Suprapubic skin (tissue), 4 donors: Measurements from ENCODE around the gene NELL1. TPM values are rescaled to one million over a fixed set of nuclear protein-coding genes. Genes with fewer than 3 reads are reported as not detected.

Source experiments
- DNase-seq, 2 donors: peaks; one replicate each; pipeline ENCODE4 v3.0.0-alpha.2; 2019; ENCODE audit warnings: low spot score in 2 of 2
- H3K27ac ChIP-seq: fragments of 200-600 bp; sonication (generic); one replicate; pipeline ENCODE4 v1.5.1; 2019
- H3K27me3 ChIP-seq: fragments of 200-600 bp; sonication (generic); one replicate; pipeline ENCODE4 v1.5.1; 2019
- H3K36me3 ChIP-seq: fragments of 200-600 bp; sonication (generic); one replicate; pipeline ENCODE4 v1.5.1; 2019
- H3K4me1 ChIP-seq: fragments of 200-600 bp; sonication (generic); one replicate; pipeline ENCODE4 v1.5.1; 2019
- H3K4me3 ChIP-seq: fragments of 200-600 bp; sonication (generic); one replicate; pipeline ENCODE4 v1.5.1; 2019; ENCODE audit warnings: mild to moderate bottlenecking
- H3K9me3 ChIP-seq: fragments of 200-600 bp; sonication (generic); one replicate; pipeline ENCODE4 v1.5.1; 2019
- EP300 ChIP-seq: sonication (generic); formaldehyde crosslinking; IDR thresholded peaks from one replicate; pipeline ENCODE4 v1.6.1; 2017; ENCODE audit warnings: antibody characterized with exemption
- POLR2A ChIP-seq, 2 donors: fragments of 450-650 bp; IDR thresholded peaks; one replicate each; pipeline ENCODE4 v1.6.1; 2017; ENCODE audit warnings: antibody characterized with exemption in 2 of 2, mild to moderate bottlenecking in 2 of 2, moderate library complexity in 2 of 2
- POLR2AphosphoS5 ChIP-seq, 3 donors: sonication (generic); formaldehyde crosslinking; IDR thresholded peaks; one replicate each; pipeline ENCODE4 v1.6.1; 2017; ENCODE audit warnings: antibody characterized with exemption in 3 of 3
- WGBS: methylation state at CpG from one replicate; pipeline ENCODE4 v1.1.5; 2018; 5-methylcytosine and 5-hydroxymethylcytosine counted together
- total RNA-seq, 4 donors: library from RNA; depleted of rRNA; stranded (reverse); fragments of >200 nt; gene quantifications; one replicate each; pipeline ENCODE4 v1.1.0, GENCODE V29; 2016
- TF ChIP-seq, protein P1 (sequence below), 2 donors: fragments of 200-600 bp in 1 of 2; fragments of 450-650 bp in 1 of 2; sonication (generic) in 1 of 2; IDR thresholded peaks; one replicate each; pipeline ENCODE4 v1.5.1; 2016 to 2019; ENCODE audit warnings: antibody characterized with exemption in 2 of 2, mild to moderate bottlenecking in 1 of 2, moderate library complexity in 1 of 2

NELL1 gene
- total RNA-seq, 4 donors from 2014 or later: 0.18 to 3.9 TPM; not detected in 2

DNA sequence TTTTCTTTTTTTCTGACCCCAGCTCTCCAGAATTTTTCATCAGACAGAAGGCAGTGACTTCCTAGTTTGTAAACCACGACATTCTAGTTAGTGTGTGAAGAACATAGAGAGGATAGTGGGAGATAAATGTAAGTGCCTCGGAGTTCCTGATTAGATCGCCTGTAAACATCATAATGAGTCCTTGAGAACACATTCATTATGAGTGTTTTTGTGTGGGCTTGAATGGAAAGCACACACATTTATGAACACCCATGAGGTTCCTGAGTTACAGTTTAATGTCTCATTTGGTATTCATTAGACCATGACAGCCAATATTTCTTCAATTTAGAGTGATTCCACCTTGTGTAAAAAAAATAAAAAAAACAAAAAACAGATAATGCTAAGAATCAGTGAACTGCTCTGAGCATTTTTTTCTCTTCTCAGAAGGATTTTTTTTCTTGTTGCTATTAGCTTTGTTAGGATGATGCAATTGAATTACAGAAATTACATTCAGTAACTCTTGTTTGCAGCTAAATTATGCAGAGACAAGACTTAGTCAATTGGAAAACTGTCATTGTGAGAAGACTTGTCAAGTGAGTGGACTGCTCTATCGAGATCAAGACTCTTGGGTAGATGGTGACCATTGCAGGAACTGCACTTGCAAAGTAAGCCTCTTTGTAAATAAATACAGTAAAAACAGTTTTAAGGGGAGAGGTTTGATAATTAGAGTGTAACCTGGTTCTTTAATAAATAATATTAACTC, 257.6 kb downstream of the NELL1 start:
- no peak for DNase-seq
- TF ChIP-seq POLR2AphosphoS5 (IDR thresholded peaks at IDR 0.05) (no peak), EP300 (no peak)
- Histone ChIP-seq H3K4me1 (no peaks in the 10 kb centered on the region), H3K4me3 (no peak overlapping the region), H3K36me3 (no peaks in the 10 kb centered on the region), H3K27ac (no peak overlapping the region), H3K27me3 (no peaks in the 10 kb centered on the region), H3K9me3 (no peaks in the 10 kb centered on the region)
- 63% methylated on average over 4 of the region's 4 CpGs for WGBS

DNA sequence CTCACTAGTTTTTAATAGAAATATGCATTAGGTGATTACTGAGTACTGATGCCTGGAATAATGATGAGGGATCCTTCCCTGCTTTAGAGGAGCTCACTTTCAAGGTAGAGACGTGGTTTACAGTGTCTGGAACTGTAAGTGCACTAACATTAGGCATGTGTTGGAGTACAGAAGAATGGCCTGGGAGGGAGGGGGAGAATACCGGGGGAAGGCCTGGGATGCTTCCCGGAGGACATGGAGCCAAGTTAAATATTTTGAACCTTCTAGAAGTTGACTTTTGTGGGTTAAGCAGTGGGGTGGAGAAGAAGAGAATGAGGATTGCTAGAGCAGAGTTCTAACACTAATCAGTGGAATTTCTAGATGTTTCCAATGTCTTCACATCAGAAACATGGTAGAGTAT, 261.6 kb downstream of the NELL1 start:
- 68% methylated on average over 3 of the region's 3 CpGs for WGBS
- H3K27ac ChIP-seq: no peak overlapping the region
- TF ChIP-seq POLR2AphosphoS5 (IDR thresholded peaks at IDR 0.05) (no peak), POLR2A (IDR thresholded peaks at IDR 0.05) (no peak), EP300 (no peak)
- TF ChIP-seq, protein P1, sequence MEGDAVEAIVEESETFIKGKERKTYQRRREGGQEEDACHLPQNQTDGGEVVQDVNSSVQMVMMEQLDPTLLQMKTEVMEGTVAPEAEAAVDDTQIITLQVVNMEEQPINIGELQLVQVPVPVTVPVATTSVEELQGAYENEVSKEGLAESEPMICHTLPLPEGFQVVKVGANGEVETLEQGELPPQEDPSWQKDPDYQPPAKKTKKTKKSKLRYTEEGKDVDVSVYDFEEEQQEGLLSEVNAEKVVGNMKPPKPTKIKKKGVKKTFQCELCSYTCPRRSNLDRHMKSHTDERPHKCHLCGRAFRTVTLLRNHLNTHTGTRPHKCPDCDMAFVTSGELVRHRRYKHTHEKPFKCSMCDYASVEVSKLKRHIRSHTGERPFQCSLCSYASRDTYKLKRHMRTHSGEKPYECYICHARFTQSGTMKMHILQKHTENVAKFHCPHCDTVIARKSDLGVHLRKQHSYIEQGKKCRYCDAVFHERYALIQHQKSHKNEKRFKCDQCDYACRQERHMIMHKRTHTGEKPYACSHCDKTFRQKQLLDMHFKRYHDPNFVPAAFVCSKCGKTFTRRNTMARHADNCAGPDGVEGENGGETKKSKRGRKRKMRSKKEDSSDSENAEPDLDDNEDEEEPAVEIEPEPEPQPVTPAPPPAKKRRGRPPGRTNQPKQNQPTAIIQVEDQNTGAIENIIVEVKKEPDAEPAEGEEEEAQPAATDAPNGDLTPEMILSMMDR (IDR thresholded peaks at IDR 0.05): no peak
- no peak for DNase-seq
- no peaks in the 10 kb centered on the region for H3K4me1 ChIP-seq
- no peaks in the 10 kb centered on the region for H3K36me3 ChIP-seq
- no peaks in the 10 kb centered on the region for H3K9me3 ChIP-seq
- no peaks in the 10 kb centered on the region for H3K27me3 ChIP-seq
- H3K4me3 ChIP-seq: no peak overlapping the region

DNA sequence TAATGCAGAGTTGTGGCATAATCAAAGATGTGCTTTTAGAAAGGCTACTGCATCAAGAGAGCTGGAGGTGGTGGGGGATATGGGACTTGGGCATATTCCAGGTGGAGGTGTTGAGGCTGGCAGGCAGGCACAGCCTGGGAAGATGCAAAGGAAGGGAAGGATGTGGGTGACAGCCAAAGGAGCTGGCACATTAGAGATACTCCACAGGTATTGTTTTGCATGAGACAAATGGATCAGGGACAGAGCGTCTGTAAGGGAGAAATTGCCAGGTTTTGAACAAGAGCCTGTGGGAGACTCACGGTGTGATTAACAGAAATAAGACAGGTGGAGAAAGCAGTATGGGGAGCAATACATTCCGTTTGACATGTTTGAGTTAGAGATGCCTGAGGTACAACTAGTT, 263.7 kb downstream of the NELL1 start:
- H3K36me3 ChIP-seq: no peaks in the 10 kb centered on the region
- TF ChIP-seq EP300 (no peak), POLR2AphosphoS5 (IDR thresholded peaks at IDR 0.05) (no peak), POLR2A (IDR thresholded peaks at IDR 0.05) (no peak)
- TF ChIP-seq, protein P1 (IDR thresholded peaks at IDR 0.05): no peak
- no peaks in the 10 kb centered on the region for H3K27me3 ChIP-seq
- H3K4me1 ChIP-seq: no peaks in the 10 kb centered on the region
- no peak overlapping the region for H3K27ac ChIP-seq
- DNase-seq: no peak
- WGBS: 41% methylated on average over 3 of the region's 3 CpGs
- no peaks in the 10 kb centered on the region for H3K9me3 ChIP-seq
- no peak overlapping the region for H3K4me3 ChIP-seq

DNA sequence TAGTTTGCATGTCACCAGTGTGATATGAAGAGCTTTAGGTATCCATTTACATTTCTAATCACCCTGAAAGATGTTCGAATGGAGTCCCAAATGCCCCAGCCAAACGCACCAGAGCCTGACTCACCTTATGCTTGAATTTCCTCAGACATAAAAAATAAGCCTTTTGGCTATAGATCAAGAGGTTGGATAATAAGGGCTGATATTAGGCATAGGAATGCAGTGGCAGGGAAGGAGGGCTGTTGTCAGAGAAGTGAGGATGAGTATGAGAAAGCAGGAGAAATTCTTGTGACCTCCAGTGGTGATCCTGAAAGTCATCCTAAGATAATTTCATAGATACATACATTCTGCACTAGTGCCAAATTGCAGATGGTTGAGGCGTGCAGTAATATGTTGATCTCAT, 264.6 kb downstream of the NELL1 start:
- Histone ChIP-seq H3K9me3 (no peaks in the 10 kb centered on the region), H3K27me3 (no peaks in the 10 kb centered on the region), H3K36me3 (no peaks in the 10 kb centered on the region), H3K4me3 (no peak overlapping the region), H3K4me1 (no peaks in the 10 kb centered on the region), H3K27ac (no peak overlapping the region)
- TF ChIP-seq POLR2AphosphoS5 (IDR thresholded peaks at IDR 0.05): no peak
- TF ChIP-seq, protein P1 (IDR thresholded peaks at IDR 0.05): no peak
- no peak for TF ChIP-seq POLR2A (IDR thresholded peaks at IDR 0.05)
- no peak for DNase-seq
- WGBS: 47% methylated on average over 3 of the region's 3 CpGs

DNA sequence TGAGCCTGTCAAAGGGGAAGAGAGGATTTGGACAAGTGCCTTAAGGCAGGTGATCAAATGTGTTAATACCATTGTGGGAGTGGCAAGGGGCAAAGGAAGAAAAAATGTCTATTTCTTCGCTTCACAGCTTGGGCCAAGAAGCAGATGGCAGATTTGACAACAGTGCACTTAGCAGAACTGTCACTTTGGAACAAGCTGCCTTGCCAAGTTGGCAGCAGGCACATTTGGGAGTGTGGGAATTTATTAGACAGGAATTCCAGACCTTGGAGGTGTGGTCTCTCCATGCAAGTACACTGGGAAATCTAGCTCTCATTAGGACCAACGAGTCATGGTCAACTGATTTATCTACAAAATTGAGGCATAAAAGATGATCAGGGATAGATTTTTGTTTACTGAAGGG, 265.1 kb downstream of the NELL1 start:
- no peaks in the 10 kb centered on the region for H3K9me3 ChIP-seq
- no peak for TF ChIP-seq EP300
- no peak for TF ChIP-seq POLR2A (IDR thresholded peaks at IDR 0.05)
- no peak for TF ChIP-seq POLR2AphosphoS5 (IDR thresholded peaks at IDR 0.05)
- TF ChIP-seq, protein P1 (IDR thresholded peaks at IDR 0.05): no peak
- no peaks in the 10 kb centered on the region for H3K36me3 ChIP-seq
- no peaks in the 10 kb centered on the region for H3K4me1 ChIP-seq
- no peak for DNase-seq
- WGBS: 47% methylated on average over 2 of the region's 2 CpGs
- H3K4me3 ChIP-seq: no peak overlapping the region
- no peak overlapping the region for H3K27ac ChIP-seq
- no peaks in the 10 kb centered on the region for H3K27me3 ChIP-seq
